ENCODE results near the gene PRKCH. TPM values are rescaled to one million over a fixed set of nuclear protein-coding genes. Genes with fewer than 3 reads are reported as not detected.

Gene PRKCH
- polyA plus RNA-seq, 3 donors = 3.6 to 6.2 (median 5.4) TPM

- intact Hi-C loops (cut with micrococcal nuclease) = loop anchor here (5.0 to 10.0 kb wide), 4 partner anchors 121 to 278 kb away; no protein-coding TSS in a partner anchor
- no peak overlapping the region for H3K9ac ChIP-seq (ENCODE audit: insufficient read depth, low read length, poor library complexity, severe bottlenecking)
- H3K27me3 Mint-ChIP-seq (ENCODE audit: low read depth in 3 of 3) = peaks cover 0 to 3% (median 2%) of the 10 kb centered on the region in 3 donors
- peak overlapping the region; percentile 47 to 99 (median 97) for H3K27ac Mint-ChIP-seq
- TF ChIP-seq CTCF (IDR thresholded peaks at IDR 0.05) = no peak
- peaks cover 0 to 2% (median 0%) of the 10 kb centered on the region in 7 donors for H3K9me3 Mint-ChIP-seq
- H3K9me3 ChIP-seq (replicated peaks in 1 of 2; ENCODE audit: control insufficient read depth in 1 of 2, insufficient read depth in 1 of 2, low read length in 2 of 2) = no peaks in the 10 kb centered on the region
- peaks cover 18 to 26% of the 10 kb centered on the region in 2 donors for H3K36me3 Mint-ChIP-seq
- H3K36me3 ChIP-seq (replicated peaks in 1 of 2; ENCODE audit: control insufficient read depth in 1 of 2, insufficient read depth in 2 of 2, low read length in 2 of 2) = no peaks in the 10 kb centered on the region
- WGBS (ENCODE audit: insufficient coverage) = no CpG with 5 or more reads among the region's 1 CpG
- peaks cover 5% of the 10 kb centered on the region for H3K79me2 ChIP-seq (ENCODE audit: insufficient read depth, low read length)
- no peak overlapping the region for H3K4me3 Mint-ChIP-seq
- no peak overlapping the region for H2AFZ ChIP-seq (ENCODE audit: insufficient read depth, low read depth, low read length, poor library complexity, severe bottlenecking)
- H3K4me1 ChIP-seq (ENCODE audit: control insufficient read depth in 1 of 2, insufficient read depth in 2 of 2, low read length in 2 of 2) = peaks cover 85 to 90% of the 10 kb centered on the region in 2 donors
- peak overlapping the region in 1 of 2 donors; percentile 71 for H3K27ac ChIP-seq (ENCODE audit: low read depth in 1 of 2, low read length in 2 of 2)
- no peak overlapping the region for H3K4me3 ChIP-seq (replicated peaks in 1 of 3; ENCODE audit: low read depth in 2 of 3, low read length in 3 of 3)
- DNase-seq = peak in 2 of 3 donors; percentile 31 to 42
- no peaks in the 10 kb centered on the region for H3K27me3 ChIP-seq (ENCODE audit: control insufficient read depth in 2 of 2, insufficient read depth in 2 of 2, low read length in 2 of 2)
- peak overlapping the region; percentile 4 for H3K4me2 ChIP-seq (replicated peaks; ENCODE audit: extremely low read depth, low read length, poor library complexity, severe bottlenecking)
- H3K4me1 Mint-ChIP-seq = peaks cover 91% of the 10 kb centered on the region
- H4K20me1 ChIP-seq (ENCODE audit: insufficient read depth, low read length) = no peaks in the 10 kb centered on the region
Measured at GRCh38 chr14:61474015-61474414, 152.6 kb downstream of the PRKCH start.

GRCh38 chr14:61474701-61475100 lies 153.3 kb downstream of the PRKCH start:
- Histone ChIP-seq H3K4me1 (ENCODE audit: control insufficient read depth in 1 of 2, insufficient read depth in 2 of 2, low read length in 2 of 2) (peaks cover 92 to 97% of the 10 kb centered on the region in 2 donors), H2AFZ (ENCODE audit: insufficient read depth, low read depth, low read length, poor library complexity, severe bottlenecking) (no peak overlapping the region), H3K4me3 (replicated peaks in 1 of 3; ENCODE audit: low read depth in 2 of 3, low read length in 3 of 3) (no peak overlapping the region), H3K9me3 (replicated peaks in 1 of 2; ENCODE audit: control insufficient read depth in 1 of 2, insufficient read depth in 1 of 2, low read length in 2 of 2) (no peaks in the 10 kb centered on the region), H4K20me1 (ENCODE audit: insufficient read depth, low read length) (no peaks in the 10 kb centered on the region), H3K9ac (ENCODE audit: insufficient read depth, low read length, poor library complexity, severe bottlenecking) (no peak overlapping the region), H3K36me3 (replicated peaks in 1 of 2; ENCODE audit: control insufficient read depth in 1 of 2, insufficient read depth in 2 of 2, low read length in 2 of 2) (no peaks in the 10 kb centered on the region), H3K27ac (ENCODE audit: low read depth in 1 of 2, low read length in 2 of 2) (peak overlapping the region in 1 of 2 donors; percentile 96), H3K79me2 (ENCODE audit: insufficient read depth, low read length) (peaks cover 5% of the 10 kb centered on the region), H3K4me2 (replicated peaks; ENCODE audit: extremely low read depth, low read length, poor library complexity, severe bottlenecking) (no peak overlapping the region), H3K27me3 (ENCODE audit: control insufficient read depth in 2 of 2, insufficient read depth in 2 of 2, low read length in 2 of 2) (no peaks in the 10 kb centered on the region)
- DNase-seq = no peak
- no CpG with 5 or more reads among the region's 3 CpGs for WGBS (ENCODE audit: insufficient coverage)
- Mint-ChIP-seq H3K9me3 (peaks cover 0 to 2% (median 0%) of the 10 kb centered on the region in 7 donors), H3K4me1 (peaks cover 95% of the 10 kb centered on the region), H3K36me3 (peaks cover 14 to 24% of the 10 kb centered on the region in 2 donors), H3K27ac (peak overlapping the region in 6 of 7 donors; percentile 97 to 99 (median 98)), H3K4me3 (no peak overlapping the region), H3K27me3 (ENCODE audit: low read depth in 3 of 3) (peaks cover 0 to 3% (median 2%) of the 10 kb centered on the region in 3 donors)
- no peak for TF ChIP-seq CTCF (IDR thresholded peaks at IDR 0.05)
- intact Hi-C loops (cut with micrococcal nuclease) = loop anchor here (5.0 to 10.0 kb wide), 6 partner anchors 53 to 278 kb away; no protein-coding TSS in a partner anchor

All from CD14-positive monocyte (primary cell).